Parathyroid adenoma (tissue), 2 donors: Measurements from ENCODE around the gene CCDC38.
"Not testable (repeated sequence)": the region's sequence is repeated elsewhere in the genome, so short reads cannot be mapped to it uniquely, and the experiment has no call there.

Source experiments
- H2AFZ ChIP-seq: fragments of 300-600 bp; sonication (generic); one replicate; pipeline ENCODE4 v1.7.0; 2017; ENCODE audit warnings: antibody characterized with exemption, mild to moderate bottlenecking
- H3K27ac ChIP-seq: fragments of 300-600 bp; sonication (generic); one replicate; pipeline ENCODE4 v1.7.0; 2017
- H3K27me3 ChIP-seq: fragments of 300-600 bp; sonication (generic); one replicate; pipeline ENCODE4 v1.7.0; 2017; ENCODE audit warnings: low read length; ENCODE audit not compliant: control insufficient read depth, insufficient read depth
- H3K36me3 ChIP-seq: fragments of 300-600 bp; sonication (generic); one replicate; pipeline ENCODE4 v1.7.0; 2017; ENCODE audit warnings: low read length; ENCODE audit not compliant: control insufficient read depth, insufficient read depth
- H3K4me1 ChIP-seq: fragments of 300-600 bp; sonication (generic); one replicate; pipeline ENCODE4 v1.7.0; 2017; ENCODE audit warnings: control low read depth
- H3K4me2 ChIP-seq: fragments of 300-600 bp; sonication (generic); one replicate; pipeline ENCODE4 v1.7.0; 2017; ENCODE audit warnings: low read length
- H3K4me3 ChIP-seq: fragments of 300-600 bp; sonication (generic); one replicate; pipeline ENCODE4 v1.7.0; 2017; ENCODE audit warnings: low read depth, low read length
- H3K79me2 ChIP-seq: fragments of 300-600 bp; sonication (generic); one replicate; pipeline ENCODE4 v1.7.0; 2017; ENCODE audit warnings: control low read depth
- H3K9ac ChIP-seq: fragments of 300-600 bp; sonication (generic); one replicate; pipeline ENCODE4 v1.7.0; 2017; ENCODE audit warnings: mild to moderate bottlenecking
- H3K9me3 ChIP-seq: fragments of 300-600 bp; sonication (generic); one replicate; pipeline ENCODE4 v1.7.0; 2017; ENCODE audit warnings: low read length; ENCODE audit not compliant: control insufficient read depth
- CTCF ChIP-seq: fragments of 300-600 bp; sonication (generic); IDR thresholded peaks from one replicate; pipeline ENCODE4 v1.7.0; 2017; ENCODE audit warnings: antibody characterized with exemption, mild to moderate bottlenecking
- donor health status: primary hyperparathyroidism.

Gene CCDC38

GRCh38 chr12:95852133-95852532 lies 90.3 kb downstream of the CCDC38 start:
- no peaks in the 10 kb centered on the region for H3K36me3 ChIP-seq
- H3K79me2 ChIP-seq = no peaks in the 10 kb centered on the region
- H2AFZ ChIP-seq = no peak overlapping the region
- H3K9ac ChIP-seq = no peak overlapping the region
- H3K27me3 ChIP-seq = no peaks in the 10 kb centered on the region
- no peaks in the 10 kb centered on the region for H3K4me1 ChIP-seq
- no peak for TF ChIP-seq CTCF
- no peak overlapping the region for H3K4me2 ChIP-seq
- no peak overlapping the region for H3K4me3 ChIP-seq
- no peaks in the 10 kb centered on the region for H3K9me3 ChIP-seq
- H3K27ac ChIP-seq = no peak overlapping the region

- H3K4me1 ChIP-seq = no peaks in the 10 kb centered on the region
- no peaks in the 10 kb centered on the region for H3K27me3 ChIP-seq
- H3K4me3 ChIP-seq = no peak overlapping the region
- no peak for TF ChIP-seq CTCF
- H3K9me3 ChIP-seq = no peaks in the 10 kb centered on the region
- H2AFZ ChIP-seq = no peak overlapping the region
- H3K79me2 ChIP-seq = no peaks in the 10 kb centered on the region
- H3K9ac ChIP-seq = no peak overlapping the region
- H3K4me2 ChIP-seq = no peak overlapping the region
- no peak overlapping the region for H3K27ac ChIP-seq
- H3K36me3 ChIP-seq = no peaks in the 10 kb centered on the region
Measured at GRCh38 chr12:95851606-95852005, 90.8 kb downstream of the CCDC38 start.

GRCh38 chr12:95848575-95849388 lies 93.6 kb downstream of the CCDC38 start:
- no peaks in the 10 kb centered on the region for H3K9me3 ChIP-seq
- H3K4me3 ChIP-seq = no peak overlapping the region
- no peak for TF ChIP-seq CTCF
- H3K36me3 ChIP-seq = no peaks in the 10 kb centered on the region
- no peak overlapping the region for H3K27ac ChIP-seq
- H3K9ac ChIP-seq = no peak overlapping the region
- H3K4me1 ChIP-seq = no peaks in the 10 kb centered on the region
- no peak overlapping the region for H3K4me2 ChIP-seq
- peak overlapping the region; percentile 5 for H2AFZ ChIP-seq
- H3K79me2 ChIP-seq = no peaks in the 10 kb centered on the region
- H3K27me3 ChIP-seq = no peaks in the 10 kb centered on the region

- H3K27me3 ChIP-seq, H3K9ac ChIP-seq, H3K36me3 ChIP-seq, H3K4me3 ChIP-seq, H3K4me2 ChIP-seq, H2AFZ ChIP-seq, H3K9me3 ChIP-seq, H3K4me1 ChIP-seq, H3K27ac ChIP-seq, H3K79me2 ChIP-seq: not testable (repeated sequence)
Measured at GRCh38 chr12:95842426-95842825, 100.0 kb downstream of the CCDC38 start.

- no peak overlapping the region for H3K27ac ChIP-seq
- H3K4me1 ChIP-seq = no peaks in the 10 kb centered on the region
Measured at GRCh38 chr12:95838125-95838524, 104.3 kb downstream of the CCDC38 start.

More at GRCh38 chr12:95838125-95838524, 104.3 kb downstream of the CCDC38 start:
- H3K4me2 ChIP-seq = no peak overlapping the region
- H2AFZ ChIP-seq = no peak overlapping the region
- no peaks in the 10 kb centered on the region for H3K36me3 ChIP-seq
- no peak overlapping the region for H3K4me3 ChIP-seq
- H3K9me3 ChIP-seq = no peaks in the 10 kb centered on the region
- no peaks in the 10 kb centered on the region for H3K27me3 ChIP-seq
- no peak overlapping the region for H3K9ac ChIP-seq
- TF ChIP-seq CTCF = no peak
- H3K79me2 ChIP-seq = no peaks in the 10 kb centered on the region
